Spinal cord (tissue), 10 donors: ENCODE measurements around the gene CLIP3. TPM values are rescaled to one million over a fixed set of nuclear protein-coding genes. Genes with fewer than 3 reads are reported as not detected.
A peak's percentile ranks its signal among the peaks of the same experiment; 100 is the strongest.

Experiments used
- DNase-seq, 6 donors: peaks; one replicate each; pipeline versions ENCODE4 v3.0.0 to v3.0.0-alpha.2; 2013 to 2015; ENCODE audit warnings: low spot score in 6 of 6, low read depth in 4 of 6
- H3K27ac ChIP-seq: one replicate; pipeline ENCODE4 v1.5.1; 2013; ENCODE audit warnings: low read depth, low read length, control low read depth
- H3K27me3 ChIP-seq: one replicate; pipeline ENCODE4 v1.6.1; 2013; ENCODE audit warnings: low read length; ENCODE audit not compliant: control insufficient read depth, insufficient read depth
- H3K36me3 ChIP-seq: one replicate; pipeline ENCODE4 v1.6.1; 2013; ENCODE audit warnings: low read length; ENCODE audit not compliant: control insufficient read depth, insufficient read depth
- H3K4me1 ChIP-seq: one replicate; pipeline ENCODE4 v1.6.1; 2013; ENCODE audit warnings: low read length; ENCODE audit not compliant: control insufficient read depth, insufficient read depth
- H3K4me3 ChIP-seq: one replicate; pipeline ENCODE4 v1.5.1; 2013; ENCODE audit warnings: low read depth, low read length, control low read depth
- H3K9me3 ChIP-seq: one replicate; pipeline ENCODE4 v1.6.1; 2013; ENCODE audit warnings: low read length; ENCODE audit not compliant: control insufficient read depth, insufficient read depth
- WGBS: methylation state at CpG from one replicate; pipeline ENCODE4 v1.1.5; 2013; ENCODE audit warnings: missing lambda C conversion rate; ENCODE audit not compliant: insufficient coverage; 5-methylcytosine and 5-hydroxymethylcytosine counted together
- polyA plus RNA-seq, 2 donors: library from polyadenylated mRNA; unstranded; fragments of 120-200 nt; gene quantifications; one replicate each; pipeline ENCODE4 v1.2.1, GENCODE V29; 2013; ENCODE audit not compliant: insufficient read length in 2 of 2
- total RNA-seq, 2 donors: library from RNA; depleted of rRNA in 1 of 2; stranded (reverse); fragments of 120-200 nt in 1 of 2; fragments of >200 nt in 1 of 2; gene quantifications; one replicate each; pipeline versions ENCODE4 v1.2.3 to v1.2.4, GENCODE V29; 2013 to 2014
- donor health status: healthy.

Gene CLIP3
- total and polyA plus RNA-seq, 4 donors: 25.2 to 331 (median 174) TPM

GRCh38 chr19:35993923-35994598 lies 38.6 kb downstream of the CLIP3 start:
- peaks cover 21% of the 10 kb centered on the region for H3K36me3 ChIP-seq
- peak in 2 of 6 donors; percentile 18 to 32 for DNase-seq
- no peaks in the 10 kb centered on the region for H3K27me3 ChIP-seq
- H3K27ac ChIP-seq: no peak overlapping the region
- peaks cover 26% of the 10 kb centered on the region for H3K4me1 ChIP-seq
- WGBS: 27% methylated on average over 44 of the region's 49 CpGs
- no peaks in the 10 kb centered on the region for H3K9me3 ChIP-seq
- peak overlapping the region; percentile 70 for H3K4me3 ChIP-seq

GRCh38 chr19:35992907-35993765 lies 39.5 kb downstream of the CLIP3 start:
- H3K4me3 ChIP-seq: no peak overlapping the region

GRCh38 chr19:35991731-35992450 lies 40.8 kb downstream of the CLIP3 start:
- no peaks in the 10 kb centered on the region for H3K36me3 ChIP-seq
- no peak for DNase-seq
- H3K27ac ChIP-seq: no peak overlapping the region
- H3K9me3 ChIP-seq: no peaks in the 10 kb centered on the region
- H3K27me3 ChIP-seq: peaks cover 3% of the 10 kb centered on the region
- no peak overlapping the region for H3K4me3 ChIP-seq
- peaks cover 30% of the 10 kb centered on the region for H3K4me1 ChIP-seq
- WGBS: 80% methylated on average over 6 of the region's 7 CpGs

More at GRCh38 chr19:35992907-35993765, 39.5 kb downstream of the CLIP3 start:
- Histone ChIP-seq H3K27me3 (no peaks in the 10 kb centered on the region), H3K36me3 (peaks cover 11% of the 10 kb centered on the region), H3K9me3 (no peaks in the 10 kb centered on the region), H3K4me1 (peaks cover 23% of the 10 kb centered on the region), H3K27ac (no peak overlapping the region)
- DNase-seq: no peak
- 80% methylated on average over 1 of the region's 8 CpGs for whole genome bisulfite sequencing

- no peak for DNase-seq
- Histone ChIP-seq H3K27me3 (peaks cover 10% of the 10 kb centered on the region), H3K27ac (no peak overlapping the region), H3K9me3 (no peaks in the 10 kb centered on the region), H3K4me1 (peaks cover 32% of the 10 kb centered on the region), H3K36me3 (no peaks in the 10 kb centered on the region), H3K4me3 (no peak overlapping the region)
- 71% methylated on average over 4 of the region's 10 CpGs for WGBS
Measured at GRCh38 chr19:35990771-35991730, 41.6 kb downstream of the CLIP3 start.

GRCh38 chr19:35990156-35990555 lies 42.5 kb downstream of the CLIP3 start:
- peaks cover 25% of the 10 kb centered on the region for H3K4me1 ChIP-seq
- no peaks in the 10 kb centered on the region for H3K9me3 ChIP-seq
- H3K4me3 ChIP-seq: no peak overlapping the region
- H3K27ac ChIP-seq: no peak overlapping the region
- DNase-seq: no peak
- H3K27me3 ChIP-seq: peaks cover 14% of the 10 kb centered on the region
- no peaks in the 10 kb centered on the region for H3K36me3 ChIP-seq
- WGBS: 93% methylated on average over 2 of the region's 4 CpGs

GRCh38 chr19:35988824-35989223 lies 43.8 kb downstream of the CLIP3 start:
- Histone ChIP-seq H3K27ac (no peak overlapping the region), H3K4me3 (no peak overlapping the region), H3K27me3 (peaks cover 14% of the 10 kb centered on the region), H3K4me1 (peaks cover 17% of the 10 kb centered on the region), H3K36me3 (no peaks in the 10 kb centered on the region), H3K9me3 (no peaks in the 10 kb centered on the region)
- no peak for DNase-seq
- WGBS: no CpG with 5 or more reads among the region's 3 CpGs

- Histone ChIP-seq H3K4me1 (peaks cover 15% of the 10 kb centered on the region), H3K36me3 (no peaks in the 10 kb centered on the region), H3K9me3 (no peaks in the 10 kb centered on the region), H3K27ac (no peak overlapping the region), H3K4me3 (no peak overlapping the region), H3K27me3 (peaks cover 14% of the 10 kb centered on the region)
- DNase-seq: no peak
- WGBS: 42% methylated on average over 4 of the region's 8 CpGs
Measured at GRCh38 chr19:35987571-35987896, 45.1 kb downstream of the CLIP3 start.

GRCh38 chr19:35986664-35987570 lies 45.8 kb downstream of the CLIP3 start:
- Histone ChIP-seq H3K9me3 (no peaks in the 10 kb centered on the region), H3K4me1 (peaks cover 15% of the 10 kb centered on the region), H3K4me3 (no peak overlapping the region), H3K36me3 (no peaks in the 10 kb centered on the region), H3K27me3 (peaks cover 14% of the 10 kb centered on the region), H3K27ac (no peak overlapping the region)
- 5% methylated on average over 47 of the region's 54 CpGs for WGBS
- peak in 2 of 6 donors; percentile 74 to 87 for DNase-seq
